ENCODE data around the gene PTPRF.

GRCh38 chr1:43616383-43616782 is 85.7 kb downstream of the PTPRF start:
- TF ChIP-seq, protein P1, sequence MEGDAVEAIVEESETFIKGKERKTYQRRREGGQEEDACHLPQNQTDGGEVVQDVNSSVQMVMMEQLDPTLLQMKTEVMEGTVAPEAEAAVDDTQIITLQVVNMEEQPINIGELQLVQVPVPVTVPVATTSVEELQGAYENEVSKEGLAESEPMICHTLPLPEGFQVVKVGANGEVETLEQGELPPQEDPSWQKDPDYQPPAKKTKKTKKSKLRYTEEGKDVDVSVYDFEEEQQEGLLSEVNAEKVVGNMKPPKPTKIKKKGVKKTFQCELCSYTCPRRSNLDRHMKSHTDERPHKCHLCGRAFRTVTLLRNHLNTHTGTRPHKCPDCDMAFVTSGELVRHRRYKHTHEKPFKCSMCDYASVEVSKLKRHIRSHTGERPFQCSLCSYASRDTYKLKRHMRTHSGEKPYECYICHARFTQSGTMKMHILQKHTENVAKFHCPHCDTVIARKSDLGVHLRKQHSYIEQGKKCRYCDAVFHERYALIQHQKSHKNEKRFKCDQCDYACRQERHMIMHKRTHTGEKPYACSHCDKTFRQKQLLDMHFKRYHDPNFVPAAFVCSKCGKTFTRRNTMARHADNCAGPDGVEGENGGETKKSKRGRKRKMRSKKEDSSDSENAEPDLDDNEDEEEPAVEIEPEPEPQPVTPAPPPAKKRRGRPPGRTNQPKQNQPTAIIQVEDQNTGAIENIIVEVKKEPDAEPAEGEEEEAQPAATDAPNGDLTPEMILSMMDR (IDR thresholded peaks at IDR 0.05) = no peak
- TF ChIP-seq POLR2AphosphoS5 (IDR thresholded peaks at IDR 0.05) = no peak
- no peak for TF ChIP-seq POLR2A (IDR thresholded peaks at IDR 0.05)
